MCF 10A (cell line): ENCODE results near the gene CHPF2. TPM values are rescaled to one million over a fixed set of nuclear protein-coding genes. Genes with fewer than 3 reads are reported as not detected.

Experiments
- BruUV-seq: library from RNA; stranded (reverse); fragments of 400-500 nt; replicated peaks from 2 replicates; lab custom pipeline; 2021; lab: Mats Ljungman, UMichigan
- CTCF ChIA-PET: fragments of 300-600 bp; sonication (Branson Sonifier 250); formaldehyde crosslinking; extraction: SDS; loops from one replicate; lab custom pipeline; 2021; ENCODE audit warnings: antibody characterized with exemption, inconsistent platforms; lab: Yijun Ruan, JAX
- POLR2A ChIA-PET: fragments of 300-600, 350-650 bp; sonication (Branson Sonifier 250); formaldehyde crosslinking; extraction: SDS; loops from one replicate; lab custom pipeline; 2020; ENCODE audit warnings: antibody characterized with exemption, inconsistent platforms; lab: Yijun Ruan, JAX
- DNase-seq: peaks from one replicate; pipeline ENCODE4 v3.0.0-alpha.2; 2018; ENCODE audit not compliant: unreplicated experiment
- H3K27ac Mint-ChIP-seq: one replicate; pipeline ENCODE4 v1.8.0; 2022; ENCODE audit warnings: mild to moderate bottlenecking, low read depth, mixed read lengths; ENCODE audit not compliant: unreplicated experiment
- H3K27me3 Mint-ChIP-seq: one replicate; pipeline ENCODE4 v1.8.0; 2022; ENCODE audit warnings: mixed read lengths; ENCODE audit not compliant: insufficient read depth, unreplicated experiment
- H3K36me3 Mint-ChIP-seq: one replicate; pipeline ENCODE4 v1.8.0; 2022; ENCODE audit warnings: mild to moderate bottlenecking, moderate library complexity, mixed read lengths; ENCODE audit not compliant: insufficient read depth, unreplicated experiment
- H3K4me1 Mint-ChIP-seq: one replicate; pipeline ENCODE4 v1.8.0; 2022; ENCODE audit warnings: mixed read lengths; ENCODE audit not compliant: insufficient read depth, unreplicated experiment
- H3K4me3 Mint-ChIP-seq: one replicate; pipeline ENCODE4 v1.8.0; 2022; ENCODE audit warnings: mild to moderate bottlenecking, moderate library complexity, mixed read lengths; ENCODE audit not compliant: unreplicated experiment
- H3K9me3 Mint-ChIP-seq: one replicate; pipeline ENCODE4 v1.8.0; 2022; ENCODE audit warnings: mixed read lengths; ENCODE audit not compliant: unreplicated experiment
- CTCF ChIP-seq: fragments of 200-600 bp; IDR thresholded peaks from one replicate; pipeline ENCODE4 v1.8.0; 2022; ENCODE audit warnings: antibody characterized with exemption, mild to moderate bottlenecking; ENCODE audit not compliant: unreplicated experiment
- intact Hi-C: fragments of 100-400 bp; cut with micrococcal nuclease; formaldehyde crosslinking; loops from 2 replicates; pipeline ENCODE4 v1.14.1; 2022
- total RNA-seq: library from RNA; stranded (reverse); gene quantifications from 2 replicates; pipeline ENCODE4 v1.2.3, GENCODE V29; 2022

CHPF2 gene
- total RNA-seq, 1 experiment from 2014 or later = 28.2 TPM

- H3K9me3 Mint-ChIP-seq = no peaks in the 10 kb centered on the region
- peak overlapping the region; percentile 63 for H3K4me3 Mint-ChIP-seq
- H3K27me3 Mint-ChIP-seq = peaks cover 20% of the 10 kb centered on the region
- H3K36me3 Mint-ChIP-seq = no peaks in the 10 kb centered on the region
- TF ChIP-seq CTCF = no peak
- POLR2A ChIA-PET = interaction anchor here (1.4 to 1.7 kb wide), 3 partner anchors 8 to 24 kb away, joined by 4 to 19 read pairs (median 5); partner anchors contain the start of gene ABCF2
- CTCF ChIA-PET = interaction anchor here (0.6 to 1.0 kb wide), 3 partner anchors 51 to 160 kb away, joined by 3 read pairs; no protein-coding TSS in a partner anchor
- peaks cover 37% of the 10 kb centered on the region for H3K4me1 Mint-ChIP-seq
- DNase-seq = no peak
- H3K27ac Mint-ChIP-seq = no peak overlapping the region
- intact Hi-C loops = no loop called here
- BruUV-seq = no TSS peak
These were observed 19.0 kb downstream of the CHPF2 start for GRCh38 chr7:151251328-151251688.

- intact Hi-C loops = no loop called here
- no TSS peak for BruUV-seq
- CTCF ChIA-PET = interaction anchor here (0.5 to 1.0 kb wide), 5 partner anchors 34 to 1653 kb away, joined by 3 to 4 read pairs (median 3); no protein-coding TSS in a partner anchor
- Mint-ChIP-seq H3K27me3 (peaks cover 26% of the 10 kb centered on the region), H3K9me3 (no peaks in the 10 kb centered on the region), H3K4me1 (peaks cover 35% of the 10 kb centered on the region), H3K36me3 (no peaks in the 10 kb centered on the region), H3K4me3 (peak overlapping the region; percentile 63), H3K27ac (no peak overlapping the region)
- POLR2A ChIA-PET = interaction anchor here (0.7 to 1.7 kb wide), 5 partner anchors 9 to 25 kb away, joined by 3 to 19 read pairs (median 4); partner anchors contain the start of genes ABCF2 and CHPF2
- no peak for TF ChIP-seq CTCF
- peak; percentile 36 for DNase-seq
These were observed 19.6 kb downstream of the CHPF2 start for GRCh38 chr7:151251689-151252560.

- DNase-seq = no peak
- H3K4me1 Mint-ChIP-seq = peaks cover 34% of the 10 kb centered on the region
- peak overlapping the region; percentile 63 for H3K4me3 Mint-ChIP-seq
- CTCF ChIA-PET = interaction anchor here (0.5 to 1.2 kb wide), 4 partner anchors 8 to 1654 kb away, joined by 3 to 6 read pairs (median 4); no protein-coding TSS in a partner anchor
- no peak for TF ChIP-seq CTCF
- intact Hi-C loops = no loop called here
- no peaks in the 10 kb centered on the region for H3K36me3 Mint-ChIP-seq
- peaks cover 32% of the 10 kb centered on the region for H3K27me3 Mint-ChIP-seq
- H3K27ac Mint-ChIP-seq = no peak overlapping the region
- POLR2A ChIA-PET = interaction anchor here (0.7 to 1.7 kb wide), 5 partner anchors 10 to 25 kb away, joined by 3 to 19 read pairs (median 4); partner anchors contain the start of genes ABCF2 and CHPF2
- H3K9me3 Mint-ChIP-seq = no peaks in the 10 kb centered on the region
- no TSS peak for BruUV-seq
These were observed 20.2 kb downstream of the CHPF2 start for GRCh38 chr7:151252561-151252835.

GRCh38 chr7:151252961-151253711 lies 20.9 kb downstream of the CHPF2 start:
- TF ChIP-seq CTCF = no peak
- Mint-ChIP-seq H3K27ac (no peak overlapping the region), H3K9me3 (no peaks in the 10 kb centered on the region), H3K4me1 (peaks cover 34% of the 10 kb centered on the region), H3K27me3 (peaks cover 38% of the 10 kb centered on the region), H3K4me3 (no peak overlapping the region), H3K36me3 (no peaks in the 10 kb centered on the region)
- ChIA-PET CTCF (interaction anchor here (1.0 to 1.2 kb wide), 2 partner anchors 9 to 51 kb away, joined by 3 to 6 read pairs; no protein-coding TSS in a partner anchor), POLR2A (interaction anchor here (1.0 to 1.7 kb wide), 2 partner anchors 10 to 26 kb away, joined by 3 to 19 read pairs; partner anchors contain the start of gene ABCF2)
- intact Hi-C loops = no loop called here
- DNase-seq = no peak
- BruUV-seq = no TSS peak
